HCT116 (cell line): ENCODE measurements around the gene MBLAC1.

Source experiments
- ATF3 ChIP-seq: IDR thresholded peaks from 2 replicates; pipeline ENCODE4 v1.6.1; 2012
- CBX3 ChIP-seq: IDR thresholded peaks from 2 replicates; pipeline ENCODE4 v1.6.1; 2012; ENCODE audit warnings: low read depth
- CEBPB ChIP-seq: IDR thresholded peaks from 2 replicates; pipeline ENCODE4 v1.6.1; 2012; ENCODE audit warnings: low read depth
- CTCF ChIP-seq, 3 experiments: fragments of 200-600 bp in 1 of 3; sonication (generic) in 1 of 3; IDR thresholded peaks in 2 of 3; conservative IDR thresholded peaks in 1 of 3; 2 replicates each; pipeline ENCODE4 v1.5.1; 2012 to 2017; ENCODE audit warnings: low read depth in 2 of 3, low read length in 2 of 3, antibody characterized with exemption in 1 of 3, borderline replicate concordance in 1 of 3, control low read depth in 1 of 3, mild to moderate bottlenecking in 1 of 3, mixed read lengths in 1 of 3, mixed run types in 1 of 3, moderate library complexity in 1 of 3; ENCODE audit not compliant: insufficient read depth in 1 of 3
- EZH2 ChIP-seq: fragments of 200-600 bp; sonication (generic); IDR thresholded peaks from 2 replicates; pipeline ENCODE4 v1.6.1; 2017; ENCODE audit warnings: antibody characterized with exemption, mixed run types
- EZH2phosphoT487 ChIP-seq: fragments of 200-600 bp; IDR thresholded peaks from 2 replicates; pipeline ENCODE4 v1.6.1; 2018; ENCODE audit warnings: antibody characterized with exemption, borderline replicate concordance
- POLR2A ChIP-seq: IDR thresholded peaks from 2 replicates; pipeline ENCODE4 v1.7.0; 2011; ENCODE audit warnings: borderline replicate concordance; ENCODE audit not compliant: insufficient read depth, insufficient read length; ENCODE audit errors: extremely low read depth
- POLR2AphosphoS5 ChIP-seq: IDR thresholded peaks from 2 replicates; pipeline ENCODE4 v1.6.1; 2011; ENCODE audit warnings: mild to moderate bottlenecking, low read depth, low read length, moderate library complexity
- REST ChIP-seq: IDR thresholded peaks from 2 replicates; pipeline ENCODE4 v1.6.1; 2012; ENCODE audit warnings: low read depth
- ZNF274 ChIP-seq: fragments of 200-500 bp; sonication (Bioruptor generic); IDR thresholded peaks from 2 replicates; pipeline ENCODE4 v1.6.1; 2014; ENCODE audit warnings: mild to moderate bottlenecking, low read depth, low read length, inconsistent platforms

GRCh38 chr7:100098913-100099312 is 27.9 kb upstream of the MBLAC1 start:
- no peak for TF ChIP-seq REST
- no peak for TF ChIP-seq POLR2A
- no peak for TF ChIP-seq CTCF (IDR thresholded peaks at IDR 0.05 in 2 of 3, conservative IDR thresholded peaks at IDR 0.05 in 1 of 3; ENCODE audit: borderline replicate concordance in 1 of 3, insufficient read depth in 1 of 3, low read depth in 2 of 3, low read length in 2 of 3)
- TF ChIP-seq ATF3 = no peak
- no peak for TF ChIP-seq EZH2
- no peak for TF ChIP-seq EZH2phosphoT487
- no peak for TF ChIP-seq POLR2AphosphoS5
- no peak for TF ChIP-seq CEBPB
- TF ChIP-seq CBX3 = no peak
- TF ChIP-seq ZNF274 = no peak
